Endodermal cell (in vitro differentiated cells): Measurements from ENCODE around the gene COMP. TPM values are rescaled to one million over a fixed set of nuclear protein-coding genes. Genes with fewer than 3 reads are reported as not detected.

Experiments used
- DNase-seq: peaks from one replicate; pipeline ENCODE4 v3.0.0-alpha.2; 2017
- H3K27ac ChIP-seq: 2 replicates; pipeline ENCODE4 v1.5.1; 2013; ENCODE audit warnings: mild to moderate bottlenecking, low read depth, low read length, moderate library complexity
- H3K27me3 ChIP-seq: 2 replicates; pipeline ENCODE4 v1.6.1; 2013; ENCODE audit warnings: mild to moderate bottlenecking, low read length, moderate library complexity; ENCODE audit not compliant: insufficient read depth, control insufficient read depth, poor library complexity, severe bottlenecking
- H3K36me3 ChIP-seq: 2 replicates; pipeline ENCODE4 v1.7.0; 2013; ENCODE audit warnings: mild to moderate bottlenecking, low read length, moderate library complexity; ENCODE audit not compliant: control insufficient read depth, insufficient read depth
- H3K4me1 ChIP-seq: one replicate; pipeline ENCODE4 v1.7.0; 2013; ENCODE audit warnings: low read length; ENCODE audit not compliant: control insufficient read depth, insufficient read depth
- H3K4me3 ChIP-seq: 2 replicates; pipeline ENCODE4 v1.5.1; 2013; ENCODE audit warnings: mild to moderate bottlenecking, low read length, moderate library complexity
- H3K9ac ChIP-seq: 2 replicates; pipeline ENCODE4 v1.6.1; 2013; ENCODE audit warnings: mild to moderate bottlenecking, low read length, moderate library complexity; ENCODE audit not compliant: poor library complexity, severe bottlenecking; ENCODE audit errors: extremely low read depth
- H3K9me3 ChIP-seq: 2 replicates; pipeline ENCODE4 v1.6.1; 2013; ENCODE audit warnings: mild to moderate bottlenecking, low read length, moderate library complexity; ENCODE audit not compliant: control insufficient read depth
- H3K27ac Mint-ChIP-seq: 2 replicates; pipeline ENCODE4 v1.8.0; 2020; ENCODE audit warnings: mixed read lengths
- H3K27me3 Mint-ChIP-seq: 2 replicates; pipeline ENCODE4 v1.8.0; 2021; ENCODE audit warnings: mild to moderate bottlenecking, mixed read lengths; ENCODE audit not compliant: insufficient read depth
- H3K36me3 Mint-ChIP-seq: 2 replicates; pipeline ENCODE4 v1.8.0; 2020; ENCODE audit warnings: low read depth, mixed read lengths
- H3K4me1 Mint-ChIP-seq: 2 replicates; pipeline ENCODE4 v1.8.0; 2020; ENCODE audit warnings: mixed read lengths
- H3K4me3 Mint-ChIP-seq: 2 replicates; pipeline ENCODE4 v1.8.0; 2020; ENCODE audit warnings: mild to moderate bottlenecking, moderate library complexity, mixed read lengths
- H3K9me3 Mint-ChIP-seq: 2 replicates; pipeline ENCODE4 v1.8.0; 2020; ENCODE audit warnings: mild to moderate bottlenecking, mixed read lengths
- WGBS, 2 experiments: methylation state at CpG; one replicate each; pipeline versions ENCODE4 v1.1.5 to v1.1.7; 2013; ENCODE audit warnings: missing lambda C conversion rate in 2 of 2, mixed read lengths in 1 of 2; ENCODE audit not compliant: insufficient coverage in 1 of 2, insufficient read length in 1 of 2; 5-methylcytosine and 5-hydroxymethylcytosine counted together
- total RNA-seq, 2 donors: library from RNA; stranded (reverse); fragmentation: NEBNext Ultra II Directional in 1 of 2; extraction: Animal tissue kit (Norgen Biotek cat#: 25700) in 1 of 2; gene quantifications; 2 replicates in 1 of 2; 3 replicates in 1 of 2; pipeline ENCODE4 v1.2.1, GENCODE V29; 2021
- TF ChIP-seq, protein P1 (sequence below): fragments of 200-600 bp; sonication (generic); conservative IDR thresholded peaks from 2 replicates; pipeline ENCODE4 v1.5.0; 2021; ENCODE audit warnings: antibody characterized with exemption, mild to moderate bottlenecking

Gene COMP
- total RNA-seq, 2 donors from 2014 or later, result not detected

DNA sequence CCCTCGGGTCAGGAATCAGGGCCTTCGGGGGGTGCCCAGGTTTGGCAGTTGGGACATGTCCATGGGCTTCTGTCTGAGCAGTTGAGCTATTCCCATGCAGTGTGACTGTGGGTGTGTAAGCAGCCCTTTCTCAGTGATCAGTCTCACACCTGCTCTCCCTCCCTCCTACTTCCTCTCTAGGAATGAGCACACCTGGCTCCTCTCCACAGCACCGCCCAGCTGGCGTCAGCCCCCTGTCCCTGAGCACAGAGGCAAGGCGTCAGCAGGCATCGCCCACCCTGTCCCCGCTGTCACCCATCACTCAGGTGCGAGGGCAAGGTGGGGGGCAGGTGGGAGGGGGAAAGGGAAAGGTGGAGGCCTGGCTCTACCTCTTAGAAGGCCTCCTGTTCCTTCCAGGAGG lies 25.9 kb downstream of the COMP start:
- Histone ChIP-seq H3K4me1 (no peaks in the 10 kb centered on the region), H3K27ac (no peak overlapping the region), H3K9me3 (no peaks in the 10 kb centered on the region), H3K27me3 (no peaks in the 10 kb centered on the region), H3K9ac (no peak overlapping the region), H3K36me3 (no peaks in the 10 kb centered on the region), H3K4me3 (no peak overlapping the region)
- Mint-ChIP-seq H3K4me3 (no peak overlapping the region), H3K9me3 (no peaks in the 10 kb centered on the region), H3K27me3 (peaks cover 21% of the 10 kb centered on the region), H3K27ac (no peak overlapping the region), H3K36me3 (no peaks in the 10 kb centered on the region), H3K4me1 (no peaks in the 10 kb centered on the region)
- TF ChIP-seq, protein P1, sequence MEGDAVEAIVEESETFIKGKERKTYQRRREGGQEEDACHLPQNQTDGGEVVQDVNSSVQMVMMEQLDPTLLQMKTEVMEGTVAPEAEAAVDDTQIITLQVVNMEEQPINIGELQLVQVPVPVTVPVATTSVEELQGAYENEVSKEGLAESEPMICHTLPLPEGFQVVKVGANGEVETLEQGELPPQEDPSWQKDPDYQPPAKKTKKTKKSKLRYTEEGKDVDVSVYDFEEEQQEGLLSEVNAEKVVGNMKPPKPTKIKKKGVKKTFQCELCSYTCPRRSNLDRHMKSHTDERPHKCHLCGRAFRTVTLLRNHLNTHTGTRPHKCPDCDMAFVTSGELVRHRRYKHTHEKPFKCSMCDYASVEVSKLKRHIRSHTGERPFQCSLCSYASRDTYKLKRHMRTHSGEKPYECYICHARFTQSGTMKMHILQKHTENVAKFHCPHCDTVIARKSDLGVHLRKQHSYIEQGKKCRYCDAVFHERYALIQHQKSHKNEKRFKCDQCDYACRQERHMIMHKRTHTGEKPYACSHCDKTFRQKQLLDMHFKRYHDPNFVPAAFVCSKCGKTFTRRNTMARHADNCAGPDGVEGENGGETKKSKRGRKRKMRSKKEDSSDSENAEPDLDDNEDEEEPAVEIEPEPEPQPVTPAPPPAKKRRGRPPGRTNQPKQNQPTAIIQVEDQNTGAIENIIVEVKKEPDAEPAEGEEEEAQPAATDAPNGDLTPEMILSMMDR, result no peak
- 92 to 93% methylated on average over 2 to 8 of the region's 8 CpGs for WGBS, 2 experiments
- DNase-seq, result no peak

DNA sequence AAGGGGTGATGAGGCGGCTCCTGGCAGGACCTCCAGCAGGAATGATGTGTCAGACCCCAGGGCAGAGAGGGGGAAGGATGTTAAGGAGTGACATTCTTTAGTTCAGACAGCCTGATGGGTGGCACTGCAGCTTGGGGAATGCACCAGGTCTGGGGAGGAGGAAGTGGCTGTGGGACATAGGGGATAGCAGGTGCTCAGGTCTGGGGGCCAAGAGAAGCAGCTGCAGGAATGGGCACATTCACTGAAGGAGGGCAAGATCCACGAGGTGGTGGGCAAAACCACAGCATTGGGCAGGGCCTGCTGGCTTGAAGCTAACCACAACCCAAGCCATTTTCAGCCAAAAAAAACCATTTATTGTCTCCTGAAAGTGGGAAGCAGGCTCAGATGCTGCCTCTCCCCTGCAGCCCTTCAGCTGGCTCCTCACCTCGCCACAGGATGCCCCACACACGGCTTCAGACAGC lies 26.5 kb downstream of the COMP start:
- no peak for DNase-seq
- H3K9me3 Mint-ChIP-seq, result no peaks in the 10 kb centered on the region
- H3K27ac ChIP-seq, result no peak overlapping the region
- H3K4me1 Mint-ChIP-seq, result no peaks in the 10 kb centered on the region
- no peaks in the 10 kb centered on the region for H3K27me3 ChIP-seq
- no peak overlapping the region for H3K27ac Mint-ChIP-seq
- H3K4me1 ChIP-seq, result no peaks in the 10 kb centered on the region
- WGBS, 2 experiments, result 86 to 90% methylated on average over 3 to 4 of the region's 4 CpGs
- no peaks in the 10 kb centered on the region for H3K36me3 ChIP-seq
- H3K36me3 Mint-ChIP-seq, result no peaks in the 10 kb centered on the region
- peaks cover 20% of the 10 kb centered on the region for H3K27me3 Mint-ChIP-seq
- H3K4me3 Mint-ChIP-seq, result no peak overlapping the region
- TF ChIP-seq, protein P1, result no peak
- H3K9me3 ChIP-seq, result no peaks in the 10 kb centered on the region
- no peak overlapping the region for H3K4me3 ChIP-seq
- H3K9ac ChIP-seq, result no peak overlapping the region

- WGBS, 2 experiments, result 93 to 96% methylated on average over 31 to 41 of the region's 41 CpGs
- Histone ChIP-seq H3K27me3 (no peaks in the 10 kb centered on the region), H3K27ac (no peak overlapping the region), H3K4me3 (no peak overlapping the region), H3K9me3 (no peaks in the 10 kb centered on the region), H3K4me1 (no peaks in the 10 kb centered on the region), H3K9ac (no peak overlapping the region), H3K36me3 (no peaks in the 10 kb centered on the region)
- H3K27ac Mint-ChIP-seq, result no peak overlapping the region
- H3K4me3 Mint-ChIP-seq, result no peak overlapping the region
- peaks cover 20% of the 10 kb centered on the region for H3K27me3 Mint-ChIP-seq
- H3K36me3 Mint-ChIP-seq, result no peaks in the 10 kb centered on the region
- no peak for DNase-seq
- no peaks in the 10 kb centered on the region for H3K4me1 Mint-ChIP-seq
- TF ChIP-seq, protein P1, result no peak
- H3K9me3 Mint-ChIP-seq, result no peaks in the 10 kb centered on the region
These were observed 27.2 kb downstream of the COMP start for GRCh38 chr19:18763674-18764590.
